ENCODE results near the gene NEK6.

The NEK6 gene

GRCh38 chr9:124220946-124221451, 36.8 kb upstream of the NEK6 start:
- peak overlapping the region; percentile 96 for H3K27ac ChIP-seq
- TF ChIP-seq CTCF (IDR thresholded peaks at IDR 0.05), result no peak
- H3K4me1 ChIP-seq (ENCODE audit: control insufficient read depth in 1 of 2, insufficient read depth in 1 of 2, low read depth in 1 of 2, low read length in 1 of 2), result peaks cover 90% of the 10 kb centered on the region in 2 experiments
- no peaks in the 10 kb centered on the region for H3K36me3 ChIP-seq
- no peaks in the 10 kb centered on the region for H3K9me3 ChIP-seq
- H3K27me3 ChIP-seq, result no peaks in the 10 kb centered on the region
- peak overlapping the region; percentile 64 to 76 for H3K4me3 ChIP-seq (ENCODE audit: low read depth in 1 of 2, low read length in 1 of 2)

GRCh38 chr9:124221676-124222075, 36.1 kb upstream of the NEK6 start:
- peaks cover 83 to 84% of the 10 kb centered on the region in 2 experiments for H3K4me1 ChIP-seq (ENCODE audit: control insufficient read depth in 1 of 2, insufficient read depth in 1 of 2, low read depth in 1 of 2, low read length in 1 of 2)

GRCh38 chr9:124222109-124222508, 35.6 kb upstream of the NEK6 start:
- Histone ChIP-seq H3K27me3 (no peaks in the 10 kb centered on the region), H3K9me3 (no peaks in the 10 kb centered on the region), H3K27ac (peak overlapping the region; percentile 96), H3K4me3 (ENCODE audit: low read depth in 1 of 2, low read length in 1 of 2) (peak overlapping the region; percentile 64 to 76), H3K36me3 (no peaks in the 10 kb centered on the region), H3K4me1 (ENCODE audit: control insufficient read depth in 1 of 2, insufficient read depth in 1 of 2, low read depth in 1 of 2, low read length in 1 of 2) (peaks cover 79% of the 10 kb centered on the region in 2 experiments)
- no peak for TF ChIP-seq CTCF (IDR thresholded peaks at IDR 0.05)

More at GRCh38 chr9:124221676-124222075, 36.1 kb upstream of the NEK6 start:
- Histone ChIP-seq H3K27ac (peak overlapping the region; percentile 96), H3K27me3 (no peaks in the 10 kb centered on the region), H3K36me3 (no peaks in the 10 kb centered on the region), H3K4me3 (ENCODE audit: low read depth in 1 of 2, low read length in 1 of 2) (peak overlapping the region; percentile 64 to 76), H3K9me3 (no peaks in the 10 kb centered on the region)
- TF ChIP-seq CTCF (IDR thresholded peaks at IDR 0.05), result no peak

GRCh38 chr9:124222918-124223720, 34.6 kb upstream of the NEK6 start:
- Histone ChIP-seq H3K27ac (peak overlapping the region; percentile 96), H3K27me3 (no peaks in the 10 kb centered on the region)
- peak; percentile 38 for TF ChIP-seq CTCF (IDR thresholded peaks at IDR 0.05)

GRCh38 chr9:124225945-124226344, 31.8 kb upstream of the NEK6 start:
- Histone ChIP-seq H3K36me3 (no peaks in the 10 kb centered on the region), H3K27me3 (no peaks in the 10 kb centered on the region), H3K27ac (no peak overlapping the region), H3K4me3 (ENCODE audit: low read depth in 1 of 2, low read length in 1 of 2) (no peak overlapping the region), H3K4me1 (ENCODE audit: control insufficient read depth in 1 of 2, insufficient read depth in 1 of 2, low read depth in 1 of 2, low read length in 1 of 2) (peaks cover 40 to 41% of the 10 kb centered on the region in 2 experiments), H3K9me3 (no peaks in the 10 kb centered on the region)
- no peak for TF ChIP-seq CTCF (IDR thresholded peaks at IDR 0.05)

More at GRCh38 chr9:124222918-124223720, 34.6 kb upstream of the NEK6 start:
- Histone ChIP-seq H3K4me3 (ENCODE audit: low read depth in 1 of 2, low read length in 1 of 2) (peak overlapping the region; percentile 64 to 76), H3K4me1 (ENCODE audit: control insufficient read depth in 1 of 2, insufficient read depth in 1 of 2, low read depth in 1 of 2, low read length in 1 of 2) (peaks cover 69% of the 10 kb centered on the region in 2 experiments), H3K36me3 (no peaks in the 10 kb centered on the region), H3K9me3 (no peaks in the 10 kb centered on the region)

Measured in neutrophil (primary cell).